ENCODE data around the gene UBAC2.

DNA sequence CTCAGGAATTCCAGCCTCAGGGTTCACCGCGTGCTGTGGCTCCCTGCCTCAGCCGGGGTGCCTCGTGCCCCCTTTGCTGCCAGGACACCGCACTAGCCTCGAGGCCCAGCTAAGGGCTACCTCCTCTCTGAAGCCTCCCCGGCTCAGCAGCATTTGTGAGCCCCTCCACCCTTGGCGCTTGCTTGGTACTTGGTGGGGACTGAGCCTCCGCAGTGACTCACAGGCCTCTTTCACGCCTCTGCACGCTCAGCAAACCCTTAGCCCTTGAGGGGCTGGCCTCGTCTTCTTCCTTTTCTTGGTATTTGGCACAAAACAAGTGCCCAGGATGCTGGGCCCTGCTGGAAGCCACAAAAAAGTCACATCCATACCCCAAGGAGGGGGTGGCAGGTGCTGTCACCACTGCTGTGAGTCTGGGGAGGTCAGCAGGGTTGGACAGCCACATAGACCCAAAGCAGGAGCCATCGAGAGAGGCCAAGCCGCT is 215.2 kb downstream of the UBAC2 start:
- TF ChIP-seq PPARA (CRISPR knock-in tag; IDR thresholded peaks at IDR 0.05; ENCODE audit: borderline replicate concordance) (no peak), ZFP3 (CRISPR knock-in tag; IDR thresholded peaks at IDR 0.05) (no peak), ZNF70 (CRISPR knock-in tag; IDR thresholded peaks at IDR 0.05) (no peak), ISL1 (CRISPR knock-in tag; IDR thresholded peaks at IDR 0.05) (no peak), SNAI2 (CRISPR knock-in tag; IDR thresholded peaks at IDR 0.05) (no peak)
